ENCODE measurements around the gene POLD4. TPM values are rescaled to one million over a fixed set of nuclear protein-coding genes. Genes with fewer than 3 reads are reported as not detected.

Gene POLD4
- total and polyA plus RNA-seq, 2 of the 13 experiments (the other 11 are each of a cell fraction or from before 2014, with no cell fraction given): 10.5 to 27.4 TPM

GRCh38 chr11:67373648-67374570, 20.6 kb upstream of the POLD4 start (continued):
- TF ChIP-seq ZNF512 (CRISPR knock-in tag; IDR thresholded peaks at IDR 0.05): no peak
- no peak for TF ChIP-seq ZNF883 (CRISPR knock-in tag; IDR thresholded peaks at IDR 0.05; ENCODE audit: not compliant biosample characterization)
- TF ChIP-seq PREB (CRISPR knock-in tag; IDR thresholded peaks at IDR 0.05): no peak
- TF ChIP-seq NFAT5 (CRISPR knock-in tag; IDR thresholded peaks at IDR 0.05): no peak
- TF ChIP-seq ATF5 (CRISPR knock-in tag; IDR thresholded peaks at IDR 0.05; ENCODE audit: low read depth): no peak
- TF ChIP-seq ZNF343 (CRISPR knock-in tag; IDR thresholded peaks at IDR 0.05): no peak
- no peak for TF ChIP-seq ZNF776 (CRISPR knock-in tag; IDR thresholded peaks at IDR 0.05)
- no peak for TF ChIP-seq WIZ (CRISPR knock-in tag; IDR thresholded peaks at IDR 0.05)
- peak; percentile 66; the same call in 1 of the 2 replicates for TF ChIP-seq DMAP1 (CRISPR knock-in tag; IDR thresholded peaks at IDR 0.05)
- no peak for TF ChIP-seq MATR3 (CRISPR knock-in tag; IDR thresholded peaks at IDR 0.05)
- no peak for TF ChIP-seq DRAP1 (CRISPR knock-in tag; IDR thresholded peaks at IDR 0.05)
- no peak for TF ChIP-seq HNRNPUL1 (IDR thresholded peaks at IDR 0.05; ENCODE audit: low read depth, low read length)
- no peak for TF ChIP-seq IKZF4 (CRISPR knock-in tag; IDR thresholded peaks at IDR 0.05; ENCODE audit: borderline replicate concordance, low read depth, not compliant biosample characterization)
- TF ChIP-seq FLYWCH1 (CRISPR knock-in tag; IDR thresholded peaks at IDR 0.05): no peak
- no peak for TF ChIP-seq SPEN (CRISPR knock-in tag; IDR thresholded peaks at IDR 0.05; ENCODE audit: low read depth)
